ENCODE results near the gene CYP46A1.

The CYP46A1 gene

GRCh38 chr14:99735189-99736135 is 51.4 kb downstream of the CYP46A1 start:
- no peak for DNase-seq (ENCODE audit: low read depth)
- TF ChIP-seq, protein P1, sequence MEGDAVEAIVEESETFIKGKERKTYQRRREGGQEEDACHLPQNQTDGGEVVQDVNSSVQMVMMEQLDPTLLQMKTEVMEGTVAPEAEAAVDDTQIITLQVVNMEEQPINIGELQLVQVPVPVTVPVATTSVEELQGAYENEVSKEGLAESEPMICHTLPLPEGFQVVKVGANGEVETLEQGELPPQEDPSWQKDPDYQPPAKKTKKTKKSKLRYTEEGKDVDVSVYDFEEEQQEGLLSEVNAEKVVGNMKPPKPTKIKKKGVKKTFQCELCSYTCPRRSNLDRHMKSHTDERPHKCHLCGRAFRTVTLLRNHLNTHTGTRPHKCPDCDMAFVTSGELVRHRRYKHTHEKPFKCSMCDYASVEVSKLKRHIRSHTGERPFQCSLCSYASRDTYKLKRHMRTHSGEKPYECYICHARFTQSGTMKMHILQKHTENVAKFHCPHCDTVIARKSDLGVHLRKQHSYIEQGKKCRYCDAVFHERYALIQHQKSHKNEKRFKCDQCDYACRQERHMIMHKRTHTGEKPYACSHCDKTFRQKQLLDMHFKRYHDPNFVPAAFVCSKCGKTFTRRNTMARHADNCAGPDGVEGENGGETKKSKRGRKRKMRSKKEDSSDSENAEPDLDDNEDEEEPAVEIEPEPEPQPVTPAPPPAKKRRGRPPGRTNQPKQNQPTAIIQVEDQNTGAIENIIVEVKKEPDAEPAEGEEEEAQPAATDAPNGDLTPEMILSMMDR (conservative IDR thresholded peaks at IDR 0.05; ENCODE audit: low read depth, low read length): no peak
- H3K4me3 ChIP-seq (ENCODE audit: low read length): no peak overlapping the region

GRCh38 chr14:99736603-99737371 is 52.7 kb downstream of the CYP46A1 start:
- peak overlapping the region; percentile 49 for H3K4me3 ChIP-seq (ENCODE audit: low read length)
- DNase-seq (ENCODE audit: low read depth): no peak
- TF ChIP-seq, protein P1 (conservative IDR thresholded peaks at IDR 0.05; ENCODE audit: low read depth, low read length): no peak

DNA sequence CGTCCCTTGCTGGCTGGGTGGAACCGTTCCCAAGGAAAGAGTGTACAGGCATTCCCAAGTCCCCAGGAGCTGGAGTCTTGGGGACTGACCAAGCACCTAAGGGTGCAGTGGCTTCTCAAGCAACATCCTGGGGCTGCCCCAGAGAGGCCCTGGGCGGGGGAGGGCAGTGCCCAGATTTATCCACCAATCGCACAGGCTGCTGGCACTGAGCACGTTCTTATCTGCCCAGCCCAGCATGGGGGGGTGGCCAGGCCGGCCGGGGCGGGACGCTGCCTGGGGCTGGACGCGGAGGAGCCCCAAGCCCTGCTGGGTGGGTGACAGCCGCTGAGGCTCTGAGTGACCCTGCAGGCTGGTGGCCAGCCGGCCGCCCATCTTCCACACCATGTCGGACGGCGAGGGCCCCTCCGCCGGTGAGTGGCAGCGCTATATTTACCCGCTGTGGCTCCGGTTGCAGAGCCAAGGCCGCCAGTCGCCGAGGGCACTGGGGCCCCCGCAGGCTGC is 53.4 kb downstream of the CYP46A1 start:
- TF ChIP-seq, protein P1 (conservative IDR thresholded peaks at IDR 0.05; ENCODE audit: low read depth, low read length): no peak
- DNase-seq (ENCODE audit: low read depth): no peak
- H3K4me3 ChIP-seq (ENCODE audit: low read length): peak overlapping the region; percentile 49

DNA sequence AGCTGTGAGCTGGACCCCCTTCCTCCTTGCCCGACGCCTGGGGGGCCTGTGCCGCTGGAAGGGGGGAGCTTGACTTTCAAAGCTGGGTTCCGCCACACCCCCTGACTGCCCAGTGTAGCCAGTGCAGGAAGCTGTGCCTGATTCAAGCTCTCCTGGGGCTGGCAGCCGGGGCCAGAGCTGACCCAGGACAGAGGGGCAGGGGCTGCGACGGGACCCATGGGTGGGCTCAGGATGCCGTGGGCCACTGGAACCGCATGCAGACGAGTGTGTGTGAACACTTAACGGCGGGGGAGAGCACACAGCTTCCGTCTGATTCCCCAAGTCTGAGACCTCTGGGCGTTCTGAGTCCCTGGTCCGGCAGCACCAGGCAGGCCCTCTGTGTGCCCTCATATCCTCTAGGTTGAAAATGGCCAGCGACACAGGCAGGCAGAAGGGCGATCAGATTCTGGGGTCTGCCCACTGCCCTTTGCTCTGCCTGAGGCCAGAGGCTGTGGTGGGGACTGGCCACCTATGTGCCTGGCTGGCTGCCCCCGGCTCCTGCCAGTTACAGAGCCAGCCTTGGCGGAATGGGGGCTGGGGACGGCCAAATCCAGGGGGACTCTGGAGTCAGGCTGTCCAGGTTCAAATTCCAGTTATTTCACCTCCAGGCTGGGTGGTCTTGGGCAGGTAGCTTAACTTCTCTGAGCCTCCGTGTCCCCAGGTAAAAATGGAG is 54.0 kb downstream of the CYP46A1 start:
- peak overlapping the region; percentile 49 for H3K4me3 ChIP-seq (ENCODE audit: low read length)
- no peak for DNase-seq (ENCODE audit: low read depth)
- TF ChIP-seq, protein P1 (conservative IDR thresholded peaks at IDR 0.05; ENCODE audit: low read depth, low read length): no peak

GRCh38 chr14:99740411-99740810 is 56.3 kb downstream of the CYP46A1 start:
- no peak overlapping the region for H3K4me3 ChIP-seq (ENCODE audit: low read length)
- no peak for DNase-seq (ENCODE audit: low read depth)

More at GRCh38 chr14:99740411-99740810, 56.3 kb downstream of the CYP46A1 start:
- TF ChIP-seq, protein P1 (conservative IDR thresholded peaks at IDR 0.05; ENCODE audit: low read depth, low read length): no peak
